Measurements from ENCODE around the gene IGF2BP3. TPM values are rescaled to one million over a fixed set of nuclear protein-coding genes. Genes with fewer than 3 reads are reported as not detected.

Gene IGF2BP3
- total RNA-seq, 2 experiments from 2014 or later = 41.1 to 94.3 TPM

DNA sequence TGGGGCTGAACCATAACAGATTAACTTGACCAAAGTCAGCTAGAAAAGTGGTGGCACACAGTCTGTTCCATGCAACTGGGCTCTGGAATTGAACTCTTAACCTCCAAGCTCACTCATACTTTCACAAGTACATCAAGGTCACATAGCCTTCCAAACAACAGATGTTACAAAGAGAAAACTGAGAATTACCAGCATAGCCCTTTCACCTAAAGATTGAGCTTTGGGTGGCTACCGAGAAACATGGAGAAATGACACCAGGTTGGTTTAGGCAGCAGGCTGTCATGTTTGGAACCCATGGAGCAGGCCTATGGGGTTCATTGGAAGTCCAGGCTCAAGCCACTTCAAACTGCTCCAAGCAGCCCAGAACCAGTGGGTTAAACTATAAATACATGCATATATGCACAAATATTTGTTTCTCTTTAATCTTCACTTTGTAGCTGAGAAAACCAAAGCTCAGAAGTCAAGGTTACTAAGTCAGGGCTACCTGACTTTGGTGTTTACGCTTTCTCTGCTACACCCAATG is 112.1 kb downstream of the IGF2BP3 start:
- no peaks in the 10 kb centered on the region for H3K9me2 ChIP-seq (ENCODE audit: insufficient read depth, low read length)
- H4K20me1 ChIP-seq (ENCODE audit: insufficient read depth, low read length) = no peaks in the 10 kb centered on the region
- H3K4me2 ChIP-seq (ENCODE audit: low read length) = peak overlapping the region; percentile 22; the same call in 1 of the 2 replicates
- H3K9me3 ChIP-seq (ENCODE audit: low read length) = no peaks in the 10 kb centered on the region; the same call in 1 of the 2 replicates
- no TSS peak for BruUV-seq (replicated peaks)
- no peak for DNase-seq (ENCODE audit: low spot score)
- POLR2A ChIA-PET = interaction anchor here (0.6 to 2.3 kb wide), 27 partner anchors 8 to 241 kb away, joined by 3 to 15 read pairs (median 4); no protein-coding TSS in a partner anchor
- intact Hi-C loops (cut with micrococcal nuclease; ENCODE audit: unreplicated experiment) = loop anchor here (2.0 to 5.0 kb wide), 4 partner anchors 73 to 354 kb away; partner anchors contain the start of gene STK31
- peak overlapping the region; percentile 17 for H3K27ac ChIP-seq (ENCODE audit: low read depth, low read length, poor library complexity, severe bottlenecking)
- H3K36me3 ChIP-seq (ENCODE audit: insufficient read depth, low read length) = peaks cover 19% of the 10 kb centered on the region
- H3K4me3 ChIP-seq (ENCODE audit: low read depth, low read length, poor library complexity, severe bottlenecking) = no peak overlapping the region
- no peak overlapping the region for H2AFZ ChIP-seq (ENCODE audit: low read length)
- CTCF ChIA-PET (ENCODE audit: unreplicated experiment) = interaction anchor here (0.7 to 1.4 kb wide), 16 partner anchors 9 to 181 kb away, joined by 3 to 8 read pairs (median 3); no protein-coding TSS in a partner anchor
- H3K79me2 ChIP-seq (ENCODE audit: insufficient read depth, low read depth, low read length) = no peaks in the 10 kb centered on the region; the same call in 1 of the 2 replicates
- no peak for TF ChIP-seq EZH2phosphoT487 (IDR thresholded peaks at IDR 0.05; ENCODE audit: borderline replicate concordance, low read depth, low read length)
- TF ChIP-seq, protein P1, sequence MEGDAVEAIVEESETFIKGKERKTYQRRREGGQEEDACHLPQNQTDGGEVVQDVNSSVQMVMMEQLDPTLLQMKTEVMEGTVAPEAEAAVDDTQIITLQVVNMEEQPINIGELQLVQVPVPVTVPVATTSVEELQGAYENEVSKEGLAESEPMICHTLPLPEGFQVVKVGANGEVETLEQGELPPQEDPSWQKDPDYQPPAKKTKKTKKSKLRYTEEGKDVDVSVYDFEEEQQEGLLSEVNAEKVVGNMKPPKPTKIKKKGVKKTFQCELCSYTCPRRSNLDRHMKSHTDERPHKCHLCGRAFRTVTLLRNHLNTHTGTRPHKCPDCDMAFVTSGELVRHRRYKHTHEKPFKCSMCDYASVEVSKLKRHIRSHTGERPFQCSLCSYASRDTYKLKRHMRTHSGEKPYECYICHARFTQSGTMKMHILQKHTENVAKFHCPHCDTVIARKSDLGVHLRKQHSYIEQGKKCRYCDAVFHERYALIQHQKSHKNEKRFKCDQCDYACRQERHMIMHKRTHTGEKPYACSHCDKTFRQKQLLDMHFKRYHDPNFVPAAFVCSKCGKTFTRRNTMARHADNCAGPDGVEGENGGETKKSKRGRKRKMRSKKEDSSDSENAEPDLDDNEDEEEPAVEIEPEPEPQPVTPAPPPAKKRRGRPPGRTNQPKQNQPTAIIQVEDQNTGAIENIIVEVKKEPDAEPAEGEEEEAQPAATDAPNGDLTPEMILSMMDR (conservative IDR thresholded peaks at IDR 0.05; ENCODE audit: low read length) = no peak
- H3K4me1 ChIP-seq (ENCODE audit: insufficient read depth, low read length, poor library complexity, severe bottlenecking) = peaks cover 37% of the 10 kb centered on the region

DNA sequence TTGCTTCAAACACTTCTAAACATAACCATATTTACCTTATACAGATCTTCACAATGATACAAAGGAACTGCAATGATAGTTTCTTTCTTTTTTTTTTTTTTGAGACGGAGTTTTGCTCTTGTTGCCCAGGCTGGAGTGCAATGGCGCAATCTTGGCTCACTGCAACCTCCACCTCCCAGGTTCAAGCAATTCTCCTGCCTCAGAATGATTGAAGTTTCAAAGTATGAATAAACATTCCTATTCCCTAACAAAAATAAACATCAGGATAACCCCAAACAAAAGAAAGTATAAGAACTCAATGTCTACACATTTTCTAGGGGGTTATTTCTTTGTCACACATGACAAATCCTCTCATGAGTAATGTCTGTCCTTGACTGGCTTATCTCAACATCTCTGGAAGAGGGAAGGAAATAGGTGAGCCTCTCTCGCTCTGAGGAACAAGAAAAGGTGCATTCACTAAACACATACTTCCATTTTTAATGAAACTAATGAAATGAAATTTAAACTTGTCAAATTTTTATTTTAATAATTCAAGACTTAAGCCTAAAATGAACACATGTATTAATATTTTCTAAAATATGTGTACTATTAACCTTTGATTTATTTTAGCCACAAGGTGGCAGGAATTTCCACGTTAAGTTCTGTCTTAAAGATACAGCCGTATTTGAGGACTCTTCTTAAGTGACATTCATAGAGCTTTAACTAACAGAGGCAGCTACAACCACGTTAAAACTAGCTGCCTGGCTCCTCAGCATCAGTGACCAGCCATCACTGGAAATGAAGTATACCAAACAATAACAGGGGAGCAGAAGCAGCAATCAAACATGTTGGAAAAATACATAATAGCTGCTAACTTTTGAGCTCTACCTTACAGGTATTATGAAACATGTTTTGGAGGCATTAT is 112.8 kb downstream of the IGF2BP3 start:
- DNase-seq (ENCODE audit: low spot score) = peak; percentile 77
- H3K79me2 ChIP-seq (ENCODE audit: insufficient read depth, low read depth, low read length) = peaks cover 4% of the 10 kb centered on the region; the same call in 1 of the 2 replicates
- H3K36me3 ChIP-seq (ENCODE audit: insufficient read depth, low read length) = peaks cover 19% of the 10 kb centered on the region
- CTCF ChIA-PET (ENCODE audit: unreplicated experiment) = interaction anchor here (0.7 to 1.4 kb wide), 16 partner anchors 9 to 181 kb away, joined by 3 to 8 read pairs (median 3); no protein-coding TSS in a partner anchor
- H3K4me3 ChIP-seq (ENCODE audit: low read depth, low read length, poor library complexity, severe bottlenecking) = no peak overlapping the region
- no peaks in the 10 kb centered on the region; the same call in 1 of the 2 replicates for H3K9me3 ChIP-seq (ENCODE audit: low read length)
- H3K9me2 ChIP-seq (ENCODE audit: insufficient read depth, low read length) = no peaks in the 10 kb centered on the region
- H3K27ac ChIP-seq (ENCODE audit: low read depth, low read length, poor library complexity, severe bottlenecking) = peak overlapping the region; percentile 17
- POLR2A ChIA-PET = interaction anchor here (0.8 to 2.3 kb wide), 22 partner anchors 9 to 183 kb away, joined by 3 to 15 read pairs (median 4); no protein-coding TSS in a partner anchor
- H2AFZ ChIP-seq (ENCODE audit: low read length) = no peak overlapping the region
- TF ChIP-seq EZH2phosphoT487 (IDR thresholded peaks at IDR 0.05; ENCODE audit: borderline replicate concordance, low read depth, low read length) = no peak
- TF ChIP-seq, protein P1 (conservative IDR thresholded peaks at IDR 0.05; ENCODE audit: low read length) = peak; percentile 87
- intact Hi-C loops (cut with micrococcal nuclease; ENCODE audit: unreplicated experiment) = loop anchor here (2.0 to 5.0 kb wide), 4 partner anchors 73 to 355 kb away; partner anchors contain the start of gene STK31
- H3K4me1 ChIP-seq (ENCODE audit: insufficient read depth, low read length, poor library complexity, severe bottlenecking) = peaks cover 37% of the 10 kb centered on the region
- H3K4me2 ChIP-seq (ENCODE audit: low read length) = peak overlapping the region; percentile 22; the same call in 1 of the 2 replicates
- no peaks in the 10 kb centered on the region for H4K20me1 ChIP-seq (ENCODE audit: insufficient read depth, low read length)
- BruUV-seq (replicated peaks) = no TSS peak
